ENCODE data around the gene COX10. TPM values are rescaled to one million over a fixed set of nuclear protein-coding genes. Genes with fewer than 3 reads are reported as not detected.
"Not testable (repeated sequence)": the region's sequence is repeated elsewhere in the genome, so short reads cannot be mapped to it uniquely, and the experiment has no call there.

COX10 gene
- total and polyA plus RNA-seq, 10 donors: 3.0 to 28.8 (median 14.9) TPM

DNA sequence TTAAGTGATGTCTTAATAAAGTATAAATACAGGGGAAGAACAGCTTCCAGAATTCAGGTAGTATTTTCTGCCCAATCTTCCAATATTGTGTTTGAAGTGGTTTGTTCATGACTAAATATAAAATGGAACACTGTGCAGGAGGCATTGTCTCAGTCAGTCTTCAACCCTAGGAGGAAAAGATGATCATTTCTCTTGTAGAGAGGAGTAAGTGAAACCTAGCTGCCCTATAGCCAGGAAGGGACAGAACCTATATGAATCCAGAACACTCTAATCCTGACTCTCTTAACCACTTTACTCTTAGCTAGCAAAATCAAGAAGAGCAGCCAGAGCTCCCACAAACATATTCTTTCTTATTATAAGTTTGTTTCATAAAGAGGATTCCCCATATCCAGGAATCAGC, 122.2 kb downstream of the COX10 start:
- DNase-seq; H3K27me3 ChIP-seq (replicated peaks in 1 of 7); H3K36me3 ChIP-seq; H3K9me3 ChIP-seq; intact Hi-C loops (cut with DNase I; ENCODE audit: low total_unique reads); H3K27ac ChIP-seq; H3K4me3 ChIP-seq: not testable (repeated sequence)
- peaks cover 0 to 45% (median 13%) of the 10 kb centered on the region in 6 donors for H3K4me1 ChIP-seq

DNA sequence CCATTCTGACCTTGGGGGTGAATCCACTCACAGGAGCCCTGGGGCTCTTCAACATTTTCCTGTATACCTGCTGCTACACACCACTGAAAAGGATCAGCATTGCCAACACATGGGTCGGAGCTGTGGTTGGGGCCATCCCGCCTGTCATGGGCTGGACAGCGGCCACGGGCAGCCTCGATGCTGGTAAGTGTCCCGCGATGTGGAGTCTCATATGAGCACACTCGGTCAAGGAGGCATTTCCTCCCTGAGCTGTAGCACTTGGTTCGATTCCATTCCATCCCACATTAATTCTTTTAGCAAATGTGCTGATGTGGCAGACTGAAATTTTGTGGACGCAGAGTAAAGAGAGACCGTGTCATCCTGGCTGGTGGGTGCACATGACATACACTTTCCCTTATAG, 122.7 kb downstream of the COX10 start:
- WGBS, 5 donors: 58 to 71% (median 68%) methylated on average over 10 to 11 of the region's 11 CpGs
- H3K27me3 ChIP-seq (replicated peaks in 1 of 7); intact Hi-C loops (cut with DNase I; ENCODE audit: low total_unique reads); H3K9me3 ChIP-seq; DNase-seq; H3K4me3 ChIP-seq: not testable (repeated sequence)
- Histone ChIP-seq H3K4me1 (peaks cover 2 to 50% (median 18%) of the 10 kb centered on the region in 6 donors), H3K36me3 (peaks cover 0 to 15% (median 0%) of the 10 kb centered on the region in 6 donors), H3K27ac (peak overlapping the region in 1 of 8 donors; percentile 7)

GRCh38 chr17:14192636-14193344, 123.5 kb downstream of the COX10 start:
- DNase-seq; H3K4me3 ChIP-seq; H3K27me3 ChIP-seq (replicated peaks in 1 of 7); H3K9me3 ChIP-seq; intact Hi-C loops (cut with DNase I; ENCODE audit: low total_unique reads): not testable (repeated sequence)
- Histone ChIP-seq H3K36me3 (peaks cover 0 to 22% (median 0%) of the 10 kb centered on the region in 6 donors), H3K27ac (peak overlapping the region in 4 of 8 donors; percentile 60 to 74 (median 66)), H3K4me1 (peaks cover 5 to 56% (median 21%) of the 10 kb centered on the region in 6 donors)
- WGBS, 5 donors: 35 to 52% (median 49%) methylated on average over 12 to 13 of the region's 13 CpGs

- no peaks in the 10 kb centered on the region for H3K27me3 ChIP-seq (replicated peaks in 1 of 7)
- intact Hi-C loops (cut with DNase I; ENCODE audit: low total_unique reads): no loop called here
- H3K36me3 ChIP-seq: peaks cover 0 to 44% (median 0%) of the 10 kb centered on the region in 6 donors
- H3K27ac ChIP-seq: peak overlapping the region in 4 of 8 donors; percentile 63 to 78 (median 70)
- 62 to 85% (median 77%) methylated on average over 4 of the region's 4 CpGs for WGBS, 5 donors
- TF ChIP-seq, protein P1, sequence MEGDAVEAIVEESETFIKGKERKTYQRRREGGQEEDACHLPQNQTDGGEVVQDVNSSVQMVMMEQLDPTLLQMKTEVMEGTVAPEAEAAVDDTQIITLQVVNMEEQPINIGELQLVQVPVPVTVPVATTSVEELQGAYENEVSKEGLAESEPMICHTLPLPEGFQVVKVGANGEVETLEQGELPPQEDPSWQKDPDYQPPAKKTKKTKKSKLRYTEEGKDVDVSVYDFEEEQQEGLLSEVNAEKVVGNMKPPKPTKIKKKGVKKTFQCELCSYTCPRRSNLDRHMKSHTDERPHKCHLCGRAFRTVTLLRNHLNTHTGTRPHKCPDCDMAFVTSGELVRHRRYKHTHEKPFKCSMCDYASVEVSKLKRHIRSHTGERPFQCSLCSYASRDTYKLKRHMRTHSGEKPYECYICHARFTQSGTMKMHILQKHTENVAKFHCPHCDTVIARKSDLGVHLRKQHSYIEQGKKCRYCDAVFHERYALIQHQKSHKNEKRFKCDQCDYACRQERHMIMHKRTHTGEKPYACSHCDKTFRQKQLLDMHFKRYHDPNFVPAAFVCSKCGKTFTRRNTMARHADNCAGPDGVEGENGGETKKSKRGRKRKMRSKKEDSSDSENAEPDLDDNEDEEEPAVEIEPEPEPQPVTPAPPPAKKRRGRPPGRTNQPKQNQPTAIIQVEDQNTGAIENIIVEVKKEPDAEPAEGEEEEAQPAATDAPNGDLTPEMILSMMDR (IDR thresholded peaks at IDR 0.05 in 8 of 11, conservative IDR thresholded peaks at IDR 0.05 in 3 of 11): peak in 8 of 11 experiments; percentile 20 to 52 (median 37)
- TF ChIP-seq POLR2AphosphoS5 (IDR thresholded peaks at IDR 0.05): no peak
- no peak for DNase-seq
- no peak overlapping the region for H3K4me3 ChIP-seq
- no peaks in the 10 kb centered on the region for H3K9me3 ChIP-seq
- H3K4me1 ChIP-seq: peaks cover 5 to 90% (median 40%) of the 10 kb centered on the region in 6 donors
These were observed 127.2 kb downstream of the COX10 start for GRCh38 chr17:14196377-14196997.

DNA sequence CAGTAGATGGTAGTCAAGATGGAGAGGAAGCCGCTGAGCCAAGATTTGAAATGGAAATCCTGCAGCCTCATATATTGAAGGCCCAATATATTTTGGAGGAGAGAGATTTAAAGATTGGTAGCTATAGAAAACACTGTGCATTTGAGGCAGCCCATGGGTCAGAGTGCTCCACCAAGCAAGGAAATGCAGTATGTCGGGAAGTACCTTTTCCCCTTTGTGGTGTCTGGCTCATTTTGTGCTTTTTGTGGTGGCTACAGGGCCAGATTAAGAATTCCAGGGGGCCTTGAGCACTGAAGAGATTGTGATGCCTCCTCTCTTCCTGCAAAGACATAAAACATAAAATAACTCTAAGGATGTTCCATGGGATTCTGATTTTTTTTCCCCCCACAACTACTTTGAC, 127.8 kb downstream of the COX10 start:
- WGBS, 5 donors: 77 to 94% (median 86%) methylated on average over 2 of the region's 2 CpGs
- H3K27me3 ChIP-seq (replicated peaks in 1 of 7): no peaks in the 10 kb centered on the region
- no peak overlapping the region for H3K4me3 ChIP-seq
- peaks cover 0 to 44% (median 0%) of the 10 kb centered on the region in 6 donors for H3K36me3 ChIP-seq
- TF ChIP-seq, protein P1 (IDR thresholded peaks at IDR 0.05 in 8 of 11, conservative IDR thresholded peaks at IDR 0.05 in 3 of 11): no peak
- TF ChIP-seq POLR2AphosphoS5 (IDR thresholded peaks at IDR 0.05): no peak
- TF ChIP-seq POLR2A (IDR thresholded peaks at IDR 0.05): no peak
- H3K27ac ChIP-seq: peak overlapping the region in 4 of 8 donors; percentile 63 to 78 (median 70)
- intact Hi-C loops (cut with DNase I; ENCODE audit: low total_unique reads): no loop called here
- H3K4me1 ChIP-seq: peaks cover 5 to 91% (median 43%) of the 10 kb centered on the region in 6 donors
- no peak for DNase-seq
- H3K9me3 ChIP-seq: no peaks in the 10 kb centered on the region

All from spleen (tissue), 11 donors.